GM18526 (cell line): ENCODE results near the gene SYCP1.

Source experiments
- POLR2A ChIP-seq: IDR thresholded peaks from 3 replicates; pipeline ENCODE4 v1.6.1; 2011; ENCODE audit not compliant: insufficient read length; ENCODE audit errors: extremely low read depth

The SYCP1 gene

DNA sequence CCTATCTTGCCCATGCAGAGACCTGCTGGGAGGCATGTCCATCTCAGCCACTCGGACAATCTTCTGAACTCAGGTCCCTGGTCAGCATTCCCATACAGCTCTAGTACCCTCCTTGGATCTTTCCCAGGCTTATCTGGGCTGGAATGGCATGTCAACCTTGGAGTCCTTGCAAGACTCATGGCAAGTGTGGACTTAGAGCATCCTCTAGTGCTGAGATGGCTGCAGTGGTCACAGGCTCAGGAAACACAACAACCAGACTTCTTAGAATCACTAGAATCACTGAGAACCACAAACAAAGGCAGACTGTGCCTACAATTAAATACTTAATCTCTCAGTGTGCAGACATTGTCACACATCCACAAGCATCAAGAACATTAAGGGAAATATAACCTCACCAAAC lies 101.9 kb downstream of the SYCP1 start:
- TF ChIP-seq POLR2A: no peak

DNA sequence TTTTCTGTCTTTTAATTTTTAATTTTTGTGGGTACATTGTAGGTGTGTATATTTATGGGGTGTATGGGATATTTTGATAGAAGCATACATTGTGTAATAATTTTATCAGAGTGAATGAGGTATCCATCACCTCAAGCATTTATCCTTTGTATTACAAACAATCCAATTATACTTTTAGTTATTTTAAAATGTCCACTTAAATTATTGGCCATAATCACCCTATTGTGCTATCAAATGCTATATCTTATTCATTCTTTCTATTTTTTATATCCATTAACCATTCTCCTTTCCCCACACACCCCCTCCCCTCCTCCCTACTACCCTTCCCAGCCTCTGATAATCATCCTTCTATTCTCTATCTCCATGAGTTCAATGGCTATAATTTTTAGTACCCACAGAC lies 104.8 kb downstream of the SYCP1 start:
- TF ChIP-seq POLR2A: no peak

DNA sequence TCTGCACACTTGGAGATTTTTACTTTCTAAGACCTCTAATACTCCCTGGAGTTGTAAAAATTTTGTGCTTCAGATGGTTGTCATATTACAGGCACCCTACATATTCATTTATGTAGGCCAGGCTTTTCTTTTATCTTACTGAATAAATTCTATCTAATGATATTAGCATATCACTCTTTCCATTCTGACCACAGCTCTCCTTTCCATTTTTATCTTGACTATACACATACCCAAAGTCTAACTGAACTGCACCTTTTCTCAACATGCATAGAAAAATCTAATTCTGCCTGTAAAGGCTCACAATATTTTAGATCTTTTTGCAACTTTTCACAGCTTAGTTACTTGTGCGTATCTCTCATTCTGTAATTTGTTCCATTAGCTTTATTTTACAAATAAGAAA lies 122.2 kb downstream of the SYCP1 start:
- no peak for TF ChIP-seq POLR2A

DNA sequence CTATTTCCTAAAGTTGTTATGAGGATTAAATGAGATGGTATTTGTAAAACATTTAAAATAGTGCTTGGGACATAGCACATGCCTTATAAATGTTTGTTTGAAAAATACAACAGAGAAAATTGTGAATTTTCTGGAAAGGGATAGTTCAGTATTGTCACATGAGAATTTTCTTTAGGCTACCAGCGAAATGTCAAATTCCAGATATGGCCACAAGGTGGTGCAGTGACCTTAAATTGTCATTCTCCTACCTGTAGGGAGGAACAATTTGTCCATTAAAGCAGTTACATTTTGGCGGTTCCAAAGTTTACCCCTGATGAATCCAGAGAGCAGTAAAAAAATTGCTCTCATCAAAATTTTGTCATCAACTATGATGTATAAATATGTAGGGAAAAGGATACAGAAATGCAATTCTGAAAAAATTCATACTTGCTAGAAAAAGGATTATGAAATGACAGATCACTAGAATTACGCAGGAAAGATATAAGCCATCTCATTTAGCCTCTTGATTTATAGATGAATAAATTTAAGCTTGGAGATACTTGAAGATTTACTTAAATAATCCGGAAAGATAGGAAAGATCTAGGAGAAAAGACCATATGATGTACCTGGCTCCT lies 124.7 kb downstream of the SYCP1 start:
- TF ChIP-seq POLR2A: no peak

DNA sequence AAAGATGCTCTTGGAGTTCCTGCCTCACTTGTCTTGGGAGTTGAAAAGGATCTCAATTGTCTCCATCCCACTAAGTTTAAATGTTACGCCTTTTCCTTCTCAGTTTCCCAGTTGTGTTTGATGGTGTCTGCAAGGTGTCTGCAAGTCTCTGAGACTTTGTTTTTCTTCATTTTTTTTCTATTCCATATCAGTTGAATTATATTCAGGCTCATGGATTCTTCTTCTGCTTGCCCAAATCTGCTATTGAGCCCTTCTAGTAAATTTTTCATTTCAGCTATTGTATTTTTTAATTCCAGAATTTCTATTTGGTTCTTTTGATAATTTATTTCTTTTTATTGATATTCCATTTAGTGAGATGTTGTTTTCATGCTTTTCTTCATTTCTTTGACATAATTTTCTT lies 127.6 kb downstream of the SYCP1 start:
- no peak for TF ChIP-seq POLR2A

DNA sequence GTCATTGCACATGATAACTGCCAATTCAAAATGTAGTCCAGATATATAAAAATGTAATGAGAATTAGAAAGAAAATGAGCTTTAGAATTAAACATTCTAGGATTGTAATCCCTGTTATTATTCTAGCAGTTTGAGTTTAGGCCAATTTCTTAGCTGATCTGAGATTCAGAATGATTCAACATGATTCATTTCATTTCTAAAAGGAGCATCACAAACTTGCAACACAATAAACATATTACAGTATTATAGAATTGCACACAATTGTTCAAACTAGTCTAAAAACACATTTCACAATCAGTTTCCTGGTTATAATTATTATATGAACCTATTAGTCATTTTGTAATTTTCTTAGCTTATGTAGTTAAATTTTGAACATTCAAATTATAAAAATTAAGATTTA lies 131.6 kb downstream of the SYCP1 start:
- no peak for TF ChIP-seq POLR2A

DNA sequence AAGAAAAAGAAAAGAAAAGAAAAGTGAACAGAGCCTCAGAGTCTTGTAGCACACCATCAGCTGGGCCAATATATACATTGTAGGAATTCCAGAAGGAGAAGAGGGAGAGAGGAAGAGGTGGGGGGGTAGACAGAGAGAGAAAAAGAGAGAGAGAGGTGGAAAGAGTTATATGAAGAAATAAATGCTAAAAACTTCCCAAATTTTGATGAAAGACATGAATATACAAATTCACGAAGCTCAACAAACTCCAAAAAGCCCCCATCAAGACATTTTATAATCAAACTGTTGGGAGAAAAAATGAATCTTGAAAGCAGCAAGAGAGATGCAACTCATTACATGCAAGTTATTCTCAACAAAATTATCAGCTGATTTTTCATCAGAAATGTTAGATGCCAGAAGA lies 133.4 kb downstream of the SYCP1 start:
- TF ChIP-seq POLR2A: no peak

DNA sequence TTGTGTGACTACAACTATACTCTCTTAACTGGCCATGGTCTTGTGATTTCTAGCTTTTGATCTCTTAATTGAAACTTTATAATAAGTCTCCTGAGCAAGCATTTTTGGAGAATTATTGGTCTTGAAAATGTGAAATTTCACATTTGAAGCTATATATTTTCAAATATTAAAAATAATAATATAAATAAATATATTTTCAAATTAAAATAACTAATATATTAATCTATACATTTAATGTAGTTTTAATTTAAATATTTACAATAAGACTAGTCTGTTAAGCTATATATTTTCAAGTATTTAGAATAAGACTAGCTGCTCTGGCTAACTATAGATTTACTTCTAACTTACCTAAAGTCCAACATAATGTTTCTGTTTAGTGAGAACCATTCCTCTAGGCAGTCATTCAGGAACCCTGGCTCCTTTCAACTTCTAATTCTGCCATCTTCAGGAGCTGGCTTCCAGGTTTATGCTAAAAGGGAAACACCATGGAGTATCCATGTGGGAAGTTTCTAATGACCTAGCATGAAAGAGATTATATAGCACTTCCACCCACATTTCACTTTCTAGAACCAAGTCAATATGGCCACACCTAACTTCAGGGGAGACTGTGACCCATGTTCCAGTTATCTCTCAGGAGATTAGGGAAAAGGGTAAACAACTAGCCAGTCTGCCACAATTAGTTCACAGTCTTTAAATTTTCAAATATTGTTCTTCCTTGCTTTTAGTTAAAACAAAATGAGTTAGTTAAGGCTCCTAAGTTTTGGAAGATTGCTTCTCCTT lies 143.0 kb downstream of the SYCP1 start:
- no peak for TF ChIP-seq POLR2A

DNA sequence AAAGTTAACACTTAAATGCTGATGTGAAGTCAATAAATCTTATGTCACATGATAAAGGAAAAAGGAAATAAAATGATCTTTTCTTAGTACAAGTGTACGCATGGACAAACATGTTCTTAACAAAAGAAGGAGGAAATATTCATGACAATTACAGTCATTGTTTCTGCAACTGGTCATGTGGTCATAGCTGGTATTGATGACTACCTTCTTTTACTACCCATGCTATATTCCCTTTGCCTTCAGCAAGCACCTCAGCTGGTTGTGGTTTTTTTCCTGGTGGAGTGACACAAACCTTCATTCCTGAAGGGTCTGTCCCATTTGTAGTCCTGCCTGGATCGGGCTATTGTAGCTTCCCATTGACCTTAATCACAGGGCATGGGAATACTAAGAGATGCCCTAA lies 151.5 kb downstream of the SYCP1 start:
- TF ChIP-seq POLR2A: no peak

DNA sequence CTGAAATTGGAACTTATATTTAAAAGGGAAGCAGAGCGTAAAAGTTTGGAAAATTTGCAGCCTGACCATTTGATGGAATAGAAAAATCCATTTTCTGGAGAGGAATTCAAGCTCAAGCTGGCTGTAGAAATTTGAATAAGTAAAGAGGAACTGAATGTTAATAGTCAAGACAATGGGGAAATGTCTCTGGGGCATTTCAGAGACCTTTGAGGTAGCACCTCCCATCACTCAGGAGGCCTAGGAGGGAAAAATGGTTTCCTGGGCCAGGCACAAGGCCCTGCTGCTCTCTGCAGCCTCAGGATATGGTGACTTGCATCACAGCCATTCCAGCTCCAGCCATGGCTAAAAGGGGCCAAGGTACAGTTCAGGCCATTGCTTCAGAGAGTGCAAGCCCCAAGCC lies 157.3 kb downstream of the SYCP1 start:
- TF ChIP-seq POLR2A: no peak

DNA sequence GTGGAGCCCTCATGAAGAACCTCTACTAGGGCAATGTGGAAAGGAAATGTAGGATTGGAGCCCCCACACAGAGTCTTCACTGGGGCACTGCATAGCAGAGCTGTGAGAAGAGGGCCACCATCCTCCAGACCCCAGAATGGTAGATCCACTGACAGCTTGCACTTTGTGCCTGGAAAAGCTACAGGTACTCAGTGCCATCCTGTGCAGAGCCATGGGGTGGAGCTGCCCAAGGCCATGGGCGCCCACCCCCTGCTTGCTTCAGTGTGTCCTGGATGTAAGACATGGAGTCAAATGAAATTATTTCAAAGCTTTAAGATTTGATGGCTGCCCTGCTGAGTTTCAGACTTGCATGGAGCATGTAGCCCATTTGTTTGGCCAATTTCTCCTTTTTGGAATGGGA lies 157.8 kb downstream of the SYCP1 start:
- TF ChIP-seq POLR2A: no peak

DNA sequence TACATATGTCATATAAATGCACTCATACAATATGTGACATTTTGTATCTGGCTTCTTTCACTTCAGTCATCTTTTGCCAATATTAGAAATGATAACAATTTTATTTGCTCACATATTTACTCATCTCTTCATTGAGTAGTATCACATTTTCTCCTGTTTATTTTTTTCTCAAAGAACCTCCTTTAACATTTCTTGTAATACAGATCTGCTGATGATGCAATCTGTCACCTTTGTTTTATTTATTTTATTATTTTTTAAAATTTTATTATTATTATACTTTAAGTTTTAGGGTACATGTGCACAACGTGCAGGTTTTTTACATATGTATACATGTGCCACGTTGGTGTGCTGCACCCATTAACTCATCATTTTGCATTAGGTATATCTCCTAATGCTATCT lies 159.1 kb downstream of the SYCP1 start:
- TF ChIP-seq POLR2A: no peak

DNA sequence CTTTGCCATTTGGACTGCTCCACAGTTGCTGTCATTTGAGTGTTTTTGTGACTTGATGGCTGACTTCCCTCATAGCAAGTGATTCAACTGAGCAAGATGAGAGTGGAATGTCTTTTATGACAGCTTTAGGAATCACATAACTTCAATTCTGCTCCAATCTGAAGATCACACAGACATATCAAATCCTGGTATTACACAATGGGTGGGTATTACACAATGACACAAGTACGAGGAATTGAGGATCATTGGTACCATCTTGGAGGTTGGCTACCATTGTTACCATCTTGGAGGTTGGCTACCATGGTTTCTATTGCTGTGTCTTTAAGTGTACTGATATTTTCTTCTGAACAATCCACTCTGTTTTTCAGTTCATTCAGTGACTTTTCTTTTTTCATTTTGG lies 166.5 kb downstream of the SYCP1 start:
- TF ChIP-seq POLR2A: no peak

DNA sequence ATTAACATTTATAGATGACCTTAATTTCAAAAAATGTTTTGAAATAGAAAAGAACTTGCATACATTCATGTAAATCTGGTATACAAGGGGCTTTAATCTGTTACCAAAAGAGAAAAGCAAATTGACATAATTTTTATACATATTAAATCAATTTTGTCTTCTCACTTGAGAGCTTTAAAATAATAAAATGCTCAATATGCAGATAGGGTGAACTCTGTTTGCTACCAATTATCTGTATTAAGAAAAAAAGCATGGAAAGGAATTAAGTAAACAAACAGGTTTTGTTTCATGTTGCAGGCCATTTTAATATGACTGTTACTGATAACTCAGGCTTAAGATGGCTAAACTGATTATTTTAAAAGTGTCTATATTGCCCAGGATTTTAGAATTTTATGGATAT lies 168.9 kb downstream of the SYCP1 start:
- no peak for TF ChIP-seq POLR2A

DNA sequence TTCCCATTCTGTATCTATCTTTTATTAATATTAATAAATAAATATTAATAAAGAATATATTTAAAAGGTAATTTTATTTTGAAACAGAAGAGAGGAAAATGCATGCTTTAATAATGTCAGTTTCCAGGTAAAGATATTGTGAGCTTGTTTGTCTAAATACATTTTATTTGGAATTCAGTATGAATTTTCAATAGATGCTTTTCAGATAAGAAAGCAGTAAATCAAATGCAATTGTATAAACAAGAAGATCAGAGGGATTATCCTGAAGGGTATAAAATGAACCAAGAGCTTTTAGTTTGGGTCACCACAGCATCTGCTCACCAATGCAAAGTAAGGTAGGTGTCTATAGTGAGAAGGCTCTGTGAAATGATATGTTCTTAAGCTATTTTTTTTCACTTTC lies 174.9 kb downstream of the SYCP1 start, which contains the start of gene TSHB:
TSHB (plus strand) TSS at position 301 of the 400 bp plus-strand sequence. CDS start 3,537 bp downstream, outside the sequence.
- no peak for TF ChIP-seq POLR2A

DNA sequence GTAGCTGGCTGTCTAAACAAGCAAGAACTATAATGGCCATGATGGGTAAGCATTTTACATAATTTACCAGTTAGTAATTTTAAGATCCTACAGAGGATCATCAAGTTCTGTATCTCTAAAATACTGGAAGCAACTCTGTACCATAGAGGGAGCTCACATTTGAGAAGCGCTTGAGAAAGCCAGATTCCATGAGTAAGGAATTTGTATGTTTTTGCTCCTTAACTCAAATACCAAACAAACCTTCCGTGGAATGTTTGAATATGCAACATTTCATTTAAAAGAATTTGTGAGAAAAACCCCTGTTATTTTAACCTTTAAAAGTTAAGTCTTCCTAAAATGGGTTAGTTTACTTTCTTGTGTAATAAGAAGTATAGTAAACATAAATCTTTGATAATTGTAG lies 176.9 kb downstream of the SYCP1 start:
- TF ChIP-seq POLR2A: no peak

DNA sequence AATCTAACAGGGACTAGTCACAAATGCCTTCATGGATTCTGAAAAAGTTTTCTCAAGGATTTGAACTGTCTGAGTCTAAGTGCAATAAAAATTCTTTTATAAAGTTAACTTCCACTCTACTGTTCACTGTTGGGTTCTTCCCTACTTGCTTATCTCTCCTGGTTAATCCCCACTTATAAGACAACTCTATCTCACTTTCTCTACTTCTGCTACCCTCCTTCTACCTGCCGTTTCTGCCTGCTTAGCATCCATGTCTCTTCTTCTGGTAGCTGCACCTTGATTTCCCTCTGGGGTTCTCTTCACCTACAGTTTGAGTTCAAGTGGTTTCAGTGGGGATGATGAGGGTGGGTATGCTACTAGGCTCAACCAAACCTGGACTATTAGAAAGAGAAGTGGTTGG lies 181.0 kb downstream of the SYCP1 start:
- TF ChIP-seq POLR2A: no peak
